Prostate gland (tissue), 2 donors: ENCODE results near the gene CD200.
A peak's percentile ranks its signal among the peaks of the same experiment; 100 is the strongest.

Source experiments
- CTCF ChIP-seq, 4 experiments: fragments of 200-600 bp in 2 of 4; fragments of 450-650 bp in 2 of 4; sonication (generic) in 2 of 4; IDR thresholded peaks; 1 replicate in 3 of 4; 2 replicates in 1 of 4; pipeline ENCODE4 v1.5.1; 2016 to 2019; ENCODE audit warnings: antibody characterized with exemption in 4 of 4, mild to moderate bottlenecking in 2 of 4, moderate library complexity in 2 of 4
- POLR2A ChIP-seq: fragments of 450-650 bp; IDR thresholded peaks from one replicate; pipeline ENCODE4 v1.6.1; 2016; ENCODE audit warnings: antibody characterized with exemption, mild to moderate bottlenecking
- POLR2AphosphoS5 ChIP-seq: sonication (generic); formaldehyde crosslinking; IDR thresholded peaks from one replicate; pipeline ENCODE4 v1.6.1; 2017; ENCODE audit warnings: antibody characterized with exemption

- TF ChIP-seq CTCF (IDR thresholded peaks at IDR 0.05) (peak in 1 of 4 experiments; percentile 12), POLR2AphosphoS5 (no peak), POLR2A (no peak)
These were observed 28.3 kb upstream of the CD200 start for GRCh38 chr3:112304611-112305010.
